Type B pancreatic cell (in vitro differentiated cells): ENCODE data around the gene SPRY4. TPM values are rescaled to one million over a fixed set of nuclear protein-coding genes. Genes with fewer than 3 reads are reported as not detected.

Experiments used
- DNase-seq: peaks from one replicate; pipeline ENCODE4 v3.0.0; 2021; ENCODE audit warnings: mixed read lengths; ENCODE audit not compliant: unreplicated experiment; ENCODE audit errors: extremely low spot score
- H3K27ac Mint-ChIP-seq: 2 replicates; pipeline ENCODE4 v1.8.0; 2021; ENCODE audit warnings: mild to moderate bottlenecking, mixed read lengths
- H3K27me3 Mint-ChIP-seq: 2 replicates; pipeline ENCODE4 v1.8.0; 2021; ENCODE audit warnings: mixed read lengths
- H3K36me3 Mint-ChIP-seq: 2 replicates; pipeline ENCODE4 v1.8.0; 2021; ENCODE audit warnings: mixed read lengths
- H3K4me1 Mint-ChIP-seq: one replicate; pipeline ENCODE4 v1.8.0; 2021; ENCODE audit warnings: mixed read lengths; ENCODE audit not compliant: unreplicated experiment
- H3K4me3 Mint-ChIP-seq: 2 replicates; pipeline ENCODE4 v1.8.0; 2021; ENCODE audit warnings: mild to moderate bottlenecking, mixed read lengths
- H3K9me3 Mint-ChIP-seq: 2 replicates; pipeline ENCODE4 v1.8.0; 2021; ENCODE audit warnings: mixed read lengths
- total RNA-seq: library from RNA; stranded (reverse); gene quantifications from 2 replicates; pipeline ENCODE4 v1.2.1, GENCODE V29; 2021; ENCODE audit warnings: low replicate concordance
- TF ChIP-seq, protein P1 (sequence below): fragments of 200-600 bp; sonication (generic); conservative IDR thresholded peaks from 2 replicates; pipeline ENCODE4 v1.5.0; 2021; ENCODE audit warnings: antibody characterized with exemption, mild to moderate bottlenecking

SPRY4 gene
- total RNA-seq, 1 donor from 2014 or later = 20.7 TPM

DNA sequence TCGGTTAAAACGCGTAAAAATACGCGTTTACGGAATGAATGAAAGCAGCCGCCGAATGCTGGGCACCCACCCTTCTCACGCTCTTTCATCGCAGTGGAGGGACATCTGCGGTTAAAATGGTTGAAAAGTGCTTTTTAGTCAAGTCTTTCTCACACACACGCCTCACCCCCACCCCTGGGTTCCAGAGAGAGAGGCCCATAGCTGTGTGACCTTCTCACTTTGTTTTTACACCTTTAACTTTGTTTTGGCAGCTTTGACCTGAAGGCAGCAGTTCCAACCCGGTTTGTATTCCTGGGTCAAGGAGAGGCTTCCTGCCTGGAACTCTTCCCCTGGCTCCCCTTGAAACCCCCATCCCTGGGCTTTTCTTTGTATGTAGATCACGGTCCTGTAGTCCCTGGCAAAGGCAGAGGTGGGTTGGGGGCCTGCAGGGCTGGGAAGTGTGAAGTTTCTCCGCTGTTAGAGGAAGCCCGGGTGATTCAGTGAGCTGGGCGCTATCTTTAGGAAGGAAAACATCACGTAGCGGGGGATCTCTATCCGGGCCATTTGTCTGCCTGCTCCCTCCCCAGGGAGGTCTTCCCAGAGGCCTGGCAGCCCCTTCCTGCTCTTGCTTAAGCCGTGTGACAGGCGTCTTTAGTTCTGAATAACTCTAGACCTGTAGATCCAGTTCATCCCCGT lies 29.6 kb downstream of the SPRY4 start:
- H3K27ac Mint-ChIP-seq = peak overlapping the region; percentile 71
- H3K4me1 Mint-ChIP-seq = peaks cover 50% of the 10 kb centered on the region
- H3K27me3 Mint-ChIP-seq = no peaks in the 10 kb centered on the region
- no peak for DNase-seq
- H3K36me3 Mint-ChIP-seq = no peaks in the 10 kb centered on the region
- TF ChIP-seq, protein P1, sequence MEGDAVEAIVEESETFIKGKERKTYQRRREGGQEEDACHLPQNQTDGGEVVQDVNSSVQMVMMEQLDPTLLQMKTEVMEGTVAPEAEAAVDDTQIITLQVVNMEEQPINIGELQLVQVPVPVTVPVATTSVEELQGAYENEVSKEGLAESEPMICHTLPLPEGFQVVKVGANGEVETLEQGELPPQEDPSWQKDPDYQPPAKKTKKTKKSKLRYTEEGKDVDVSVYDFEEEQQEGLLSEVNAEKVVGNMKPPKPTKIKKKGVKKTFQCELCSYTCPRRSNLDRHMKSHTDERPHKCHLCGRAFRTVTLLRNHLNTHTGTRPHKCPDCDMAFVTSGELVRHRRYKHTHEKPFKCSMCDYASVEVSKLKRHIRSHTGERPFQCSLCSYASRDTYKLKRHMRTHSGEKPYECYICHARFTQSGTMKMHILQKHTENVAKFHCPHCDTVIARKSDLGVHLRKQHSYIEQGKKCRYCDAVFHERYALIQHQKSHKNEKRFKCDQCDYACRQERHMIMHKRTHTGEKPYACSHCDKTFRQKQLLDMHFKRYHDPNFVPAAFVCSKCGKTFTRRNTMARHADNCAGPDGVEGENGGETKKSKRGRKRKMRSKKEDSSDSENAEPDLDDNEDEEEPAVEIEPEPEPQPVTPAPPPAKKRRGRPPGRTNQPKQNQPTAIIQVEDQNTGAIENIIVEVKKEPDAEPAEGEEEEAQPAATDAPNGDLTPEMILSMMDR = no peak
- peak overlapping the region; percentile 47 for H3K4me3 Mint-ChIP-seq
- no peaks in the 10 kb centered on the region for H3K9me3 Mint-ChIP-seq

DNA sequence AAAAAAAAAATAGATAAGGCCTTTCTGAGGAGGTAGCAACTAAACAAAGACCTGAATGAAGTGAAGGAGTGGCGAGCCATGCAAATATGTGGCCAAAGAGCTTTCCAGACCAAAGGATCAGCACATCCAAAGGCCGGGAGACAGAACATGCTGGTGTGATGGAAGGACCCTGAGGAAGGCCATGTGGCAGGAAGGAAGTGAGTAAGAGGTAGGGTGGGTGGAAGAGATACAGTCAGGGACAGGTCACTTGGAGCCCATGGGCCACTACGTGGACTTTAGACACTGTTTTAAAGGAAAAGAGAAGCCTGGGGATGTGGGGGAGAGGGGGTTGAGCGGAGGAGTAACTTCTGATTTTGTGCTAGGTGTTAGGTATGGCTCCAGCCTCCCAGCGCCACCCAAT lies 31.3 kb downstream of the SPRY4 start:
- H3K27me3 Mint-ChIP-seq = peaks cover 4% of the 10 kb centered on the region
- no peak overlapping the region for H3K27ac Mint-ChIP-seq
- no peak overlapping the region for H3K4me3 Mint-ChIP-seq
- DNase-seq = no peak
- H3K4me1 Mint-ChIP-seq = peaks cover 60% of the 10 kb centered on the region
- no peaks in the 10 kb centered on the region for H3K36me3 Mint-ChIP-seq
- H3K9me3 Mint-ChIP-seq = no peaks in the 10 kb centered on the region
- TF ChIP-seq, protein P1 = no peak

DNA sequence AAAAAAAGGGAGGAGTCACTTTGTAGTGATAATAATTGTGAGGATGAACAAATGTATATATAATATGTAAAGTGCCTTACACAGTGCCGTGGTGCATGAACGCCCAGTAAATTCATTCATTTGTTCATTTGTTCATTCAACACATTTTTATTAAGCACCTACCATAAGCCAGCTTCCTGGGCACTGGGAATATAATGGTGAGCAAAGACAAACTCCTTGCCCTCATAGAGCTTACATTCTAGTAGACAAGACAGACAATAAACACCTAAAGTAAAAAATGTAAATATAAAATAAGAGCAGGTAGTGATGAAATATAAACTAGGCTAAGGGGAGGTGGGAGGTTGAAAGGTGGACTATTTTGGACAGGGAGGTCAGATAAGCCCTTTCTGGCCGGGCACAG lies 32.0 kb downstream of the SPRY4 start:
- no peak overlapping the region for H3K4me3 Mint-ChIP-seq
- no peak for DNase-seq
- H3K27me3 Mint-ChIP-seq = peaks cover 4% of the 10 kb centered on the region
- no peak overlapping the region for H3K27ac Mint-ChIP-seq
- peaks cover 65% of the 10 kb centered on the region for H3K4me1 Mint-ChIP-seq
- TF ChIP-seq, protein P1 = no peak
- no peaks in the 10 kb centered on the region for H3K36me3 Mint-ChIP-seq
- H3K9me3 Mint-ChIP-seq = no peaks in the 10 kb centered on the region

DNA sequence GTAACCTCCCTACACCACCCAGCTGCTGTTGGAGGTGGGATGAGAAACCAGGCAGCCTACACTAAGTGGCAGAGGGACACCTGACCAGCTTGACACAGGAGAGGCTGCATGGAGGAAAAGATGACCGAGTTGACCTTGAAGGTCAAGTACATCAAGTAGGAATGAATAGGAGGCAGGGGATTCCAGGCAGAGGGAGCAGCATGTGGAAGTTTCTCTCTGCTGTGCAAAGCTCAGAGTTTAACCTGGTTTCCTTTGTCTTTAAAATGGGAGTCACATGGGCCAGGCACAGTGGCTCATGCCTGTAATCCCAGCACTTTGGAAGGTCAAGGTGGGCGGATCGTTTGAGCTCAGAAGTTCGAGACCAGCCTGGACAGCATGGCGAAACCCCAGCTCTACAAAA lies 32.6 kb downstream of the SPRY4 start:
- DNase-seq = no peak
- H3K4me1 Mint-ChIP-seq = peaks cover 66% of the 10 kb centered on the region

DNA sequence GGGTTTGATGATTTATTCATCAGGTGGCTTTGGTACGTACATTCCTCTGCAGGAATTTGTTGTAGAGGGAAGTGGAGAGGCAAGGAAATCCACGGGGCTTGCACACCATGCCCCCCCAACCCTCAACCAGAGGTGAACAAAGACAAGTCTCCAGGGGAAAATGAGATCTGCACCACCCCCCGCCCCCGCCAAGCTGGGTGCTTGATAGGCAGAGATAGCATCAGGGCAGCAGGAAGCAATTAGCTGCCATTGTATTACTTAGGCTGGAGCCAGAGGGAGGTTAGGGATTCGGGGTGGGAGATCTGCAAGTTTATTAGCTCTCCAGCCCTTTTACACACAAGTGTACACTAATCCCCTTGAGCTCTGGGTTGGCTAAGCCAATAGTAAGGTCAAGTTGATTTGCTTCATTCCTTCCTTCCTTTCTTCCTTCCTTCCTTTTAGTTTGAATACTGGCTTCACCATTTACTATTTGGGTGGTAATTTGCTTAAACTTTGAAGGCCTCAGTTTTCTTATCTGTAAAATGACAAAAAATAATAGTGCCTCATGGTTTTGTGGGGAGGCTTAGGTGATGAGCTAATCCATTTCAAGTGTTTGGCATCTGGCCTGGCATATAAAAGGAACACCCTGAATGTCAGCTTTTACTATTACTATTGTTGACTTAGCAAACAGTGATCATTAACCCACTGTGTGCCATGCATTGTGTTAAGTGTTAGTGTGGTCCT lies 34.1 kb downstream of the SPRY4 start:
- H3K9me3 Mint-ChIP-seq = no peaks in the 10 kb centered on the region
- H3K4me3 Mint-ChIP-seq = no peak overlapping the region
- no peaks in the 10 kb centered on the region for H3K36me3 Mint-ChIP-seq
- DNase-seq = no peak
- peaks cover 56% of the 10 kb centered on the region for H3K4me1 Mint-ChIP-seq
- H3K27ac Mint-ChIP-seq = peak overlapping the region; percentile 39
- TF ChIP-seq, protein P1 = no peak
- H3K27me3 Mint-ChIP-seq = peaks cover 4% of the 10 kb centered on the region

More for the DNA sequence above, 32.6 kb downstream of the SPRY4 start:
- TF ChIP-seq, protein P1 = no peak
- Mint-ChIP-seq H3K9me3 (no peaks in the 10 kb centered on the region), H3K36me3 (no peaks in the 10 kb centered on the region), H3K4me3 (no peak overlapping the region), H3K27me3 (peaks cover 4% of the 10 kb centered on the region), H3K27ac (no peak overlapping the region)
